Transverse colon (tissue), 4 donors: ENCODE measurements around the gene CAPN13. TPM values are rescaled to one million over a fixed set of nuclear protein-coding genes. Genes with fewer than 3 reads are reported as not detected.

ENCODE experiments used
- DNase-seq: peaks from one replicate; pipeline ENCODE4 v3.0.0-alpha.2; 2019
- H3K27ac ChIP-seq, 4 donors: fragments of 200-600 bp; sonication (generic); 2 replicates each; pipeline ENCODE4 v1.5.1; 2016 to 2018; ENCODE audit warnings: inconsistent platforms in 4 of 4
- H3K27me3 ChIP-seq: fragments of 200-600 bp; sonication (generic); 2 replicates; pipeline ENCODE4 v1.5.1; 2017; ENCODE audit warnings: inconsistent platforms
- H3K36me3 ChIP-seq, 4 donors: fragments of 200-600 bp; sonication (generic); 2 replicates each; pipeline ENCODE4 v1.5.1; 2017 to 2019; ENCODE audit warnings: inconsistent platforms in 4 of 4
- H3K4me1 ChIP-seq, 4 donors: fragments of 200-600 bp; sonication (generic); 2 replicates each; pipeline ENCODE4 v1.5.1; 2017 to 2020; ENCODE audit warnings: inconsistent platforms in 4 of 4
- H3K4me3 ChIP-seq, 4 donors: fragments of 200-600 bp; sonication (generic); 1 replicate in 1 of 4; 2 replicates in 3 of 4; pipeline versions ENCODE4 v1.5.1 to v1.6.1; 2017 to 2019; ENCODE audit warnings: inconsistent platforms in 4 of 4
- H3K9me3 ChIP-seq, 2 donors: fragments of 200-600 bp; sonication (generic); 2 replicates each; pipeline ENCODE4 v1.5.1; 2017 to 2019; ENCODE audit warnings: inconsistent platforms in 2 of 2
- EP300 ChIP-seq: sonication (generic); formaldehyde crosslinking; IDR thresholded peaks from one replicate; pipeline ENCODE4 v1.6.1; 2017; ENCODE audit warnings: antibody characterized with exemption, low read depth
- POLR2A ChIP-seq: fragments of 450-650 bp; IDR thresholded peaks from one replicate; pipeline ENCODE4 v1.6.1; 2016; ENCODE audit warnings: antibody characterized with exemption, mild to moderate bottlenecking, moderate library complexity
- POLR2AphosphoS5 ChIP-seq, 3 donors: sonication (generic); formaldehyde crosslinking; IDR thresholded peaks; one replicate each; pipeline ENCODE4 v1.6.1; 2016; ENCODE audit warnings: antibody characterized with exemption in 3 of 3
- WGBS, 2 donors: methylation state at CpG; one replicate each; pipeline ENCODE4 v1.1.5; 2018; ENCODE audit warnings: low coverage in 1 of 2; 5-methylcytosine and 5-hydroxymethylcytosine counted together
- in situ Hi-C, 4 donors: fragments of 200-750 bp; cut with MboI; loops; one replicate each; pipeline versions ENCODE4 v1.15.0 to v1.15.1; 2017; ENCODE audit warnings: low sequenced_read_pairs in 3 of 4, low pct_ligation_motif_present in 1 of 4, low pct_unique_long_range_greater_than_20kb in 1 of 4
- intact Hi-C: fragments of 100-400 bp; cut with DNase I; formaldehyde crosslinking; loops from one replicate; pipeline ENCODE4 v1.15.1; 2023; ENCODE audit warnings: low total_unique reads
- total RNA-seq, 4 donors: library from RNA; depleted of rRNA; stranded (reverse); fragments of >200 nt; gene quantifications; one replicate each; pipeline ENCODE4 v1.1.0, GENCODE V29; 2016
- TF ChIP-seq, protein P1 (sequence below), 5 experiments: fragments of 200-600 bp in 3 of 5; fragments of 450-650 bp in 2 of 5; sonication (generic) in 3 of 5; IDR thresholded peaks; 1 replicate in 2 of 5; 2 replicates in 3 of 5; pipeline ENCODE4 v1.5.1; 2016 to 2017; ENCODE audit warnings: antibody characterized with exemption in 5 of 5, inconsistent platforms in 3 of 5, mild to moderate bottlenecking in 2 of 5, moderate library complexity in 1 of 5

CAPN13 gene
- total RNA-seq, 4 donors from 2014 or later: 24.3 to 83.3 (median 52.3) TPM

DNA sequence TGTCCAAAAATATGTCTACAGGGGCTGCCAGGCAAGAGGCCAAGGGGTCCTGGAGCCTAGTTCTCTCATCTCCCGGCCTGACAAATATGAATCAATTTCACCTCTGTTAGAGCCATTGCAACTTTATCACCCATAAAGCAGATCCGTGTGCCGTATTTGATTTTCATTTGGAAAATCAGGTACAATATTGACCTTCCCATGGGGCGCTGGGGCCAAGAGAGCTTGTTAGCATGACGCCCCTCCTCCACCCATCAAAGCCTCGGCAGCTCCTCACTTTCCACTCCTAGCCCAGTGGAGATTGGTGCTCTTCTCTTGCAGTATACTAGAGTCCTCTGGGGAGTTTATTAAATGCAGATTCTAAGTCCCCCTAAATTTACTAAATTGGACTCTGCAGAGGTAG lies 96.8 kb downstream of the CAPN13 start:
- intact Hi-C loops (loop anchor here (5.0 kb wide), 1 partner anchor 462 kb away; no protein-coding TSS in a partner anchor), in situ Hi-C loops (loop anchor here (10.0 to 25.0 kb wide), 3 partner anchors 454 to 627 kb away; no protein-coding TSS in a partner anchor)
- H3K4me1 ChIP-seq: peaks cover 0 to 6% (median 1%) of the 10 kb centered on the region in 4 donors
- H3K9me3 ChIP-seq: no peaks in the 10 kb centered on the region
- no peaks in the 10 kb centered on the region for H3K27me3 ChIP-seq
- H3K27ac ChIP-seq: no peak overlapping the region
- TF ChIP-seq POLR2A: no peak
- H3K36me3 ChIP-seq: no peaks in the 10 kb centered on the region
- WGBS, 2 donors: 88 to 89% methylated on average over 3 to 6 of the region's 6 CpGs
- H3K4me3 ChIP-seq: no peak overlapping the region
- no peak for DNase-seq

DNA sequence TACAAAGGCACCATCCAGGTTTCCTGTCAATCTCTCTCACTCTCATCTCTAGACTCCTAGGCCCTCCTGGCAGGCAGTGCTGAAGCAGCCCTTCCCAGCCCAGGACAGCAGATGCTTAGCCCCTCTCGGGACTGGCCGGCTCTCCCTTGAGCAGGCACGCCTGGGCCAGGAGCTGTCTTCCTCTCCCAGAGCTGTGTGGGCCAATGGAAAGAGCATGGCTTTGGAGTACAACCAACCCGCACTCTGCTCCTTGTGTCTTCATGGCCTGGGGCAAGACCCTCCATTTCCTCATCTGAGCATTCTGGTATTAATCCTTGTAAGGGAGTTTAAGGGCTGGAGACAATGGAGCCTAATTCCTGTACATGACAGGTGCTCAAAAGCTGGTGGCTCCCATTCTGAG lies 97.2 kb downstream of the CAPN13 start:
- WGBS, 2 donors: 90% methylated on average over 4 of the region's 4 CpGs; no CpG with 5 or more reads in 1 of the 2 donors
- Histone ChIP-seq H3K4me1 (peaks cover 0 to 6% (median 1%) of the 10 kb centered on the region in 4 donors), H3K9me3 (no peaks in the 10 kb centered on the region), H3K27me3 (no peaks in the 10 kb centered on the region), H3K4me3 (no peak overlapping the region), H3K27ac (no peak overlapping the region), H3K36me3 (no peaks in the 10 kb centered on the region)
- intact Hi-C loops: loop anchor here (5.0 kb wide), 1 partner anchor 462 kb away; no protein-coding TSS in a partner anchor
- DNase-seq: no peak
- TF ChIP-seq POLR2AphosphoS5 (IDR thresholded peaks at IDR 0.05): no peak
- TF ChIP-seq, protein P1, sequence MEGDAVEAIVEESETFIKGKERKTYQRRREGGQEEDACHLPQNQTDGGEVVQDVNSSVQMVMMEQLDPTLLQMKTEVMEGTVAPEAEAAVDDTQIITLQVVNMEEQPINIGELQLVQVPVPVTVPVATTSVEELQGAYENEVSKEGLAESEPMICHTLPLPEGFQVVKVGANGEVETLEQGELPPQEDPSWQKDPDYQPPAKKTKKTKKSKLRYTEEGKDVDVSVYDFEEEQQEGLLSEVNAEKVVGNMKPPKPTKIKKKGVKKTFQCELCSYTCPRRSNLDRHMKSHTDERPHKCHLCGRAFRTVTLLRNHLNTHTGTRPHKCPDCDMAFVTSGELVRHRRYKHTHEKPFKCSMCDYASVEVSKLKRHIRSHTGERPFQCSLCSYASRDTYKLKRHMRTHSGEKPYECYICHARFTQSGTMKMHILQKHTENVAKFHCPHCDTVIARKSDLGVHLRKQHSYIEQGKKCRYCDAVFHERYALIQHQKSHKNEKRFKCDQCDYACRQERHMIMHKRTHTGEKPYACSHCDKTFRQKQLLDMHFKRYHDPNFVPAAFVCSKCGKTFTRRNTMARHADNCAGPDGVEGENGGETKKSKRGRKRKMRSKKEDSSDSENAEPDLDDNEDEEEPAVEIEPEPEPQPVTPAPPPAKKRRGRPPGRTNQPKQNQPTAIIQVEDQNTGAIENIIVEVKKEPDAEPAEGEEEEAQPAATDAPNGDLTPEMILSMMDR (IDR thresholded peaks at IDR 0.05): no peak
- TF ChIP-seq EP300: no peak
- no peak for TF ChIP-seq POLR2A
- in situ Hi-C loops: loop anchor here (10.0 to 25.0 kb wide), 3 partner anchors 455 to 627 kb away; no protein-coding TSS in a partner anchor

DNA sequence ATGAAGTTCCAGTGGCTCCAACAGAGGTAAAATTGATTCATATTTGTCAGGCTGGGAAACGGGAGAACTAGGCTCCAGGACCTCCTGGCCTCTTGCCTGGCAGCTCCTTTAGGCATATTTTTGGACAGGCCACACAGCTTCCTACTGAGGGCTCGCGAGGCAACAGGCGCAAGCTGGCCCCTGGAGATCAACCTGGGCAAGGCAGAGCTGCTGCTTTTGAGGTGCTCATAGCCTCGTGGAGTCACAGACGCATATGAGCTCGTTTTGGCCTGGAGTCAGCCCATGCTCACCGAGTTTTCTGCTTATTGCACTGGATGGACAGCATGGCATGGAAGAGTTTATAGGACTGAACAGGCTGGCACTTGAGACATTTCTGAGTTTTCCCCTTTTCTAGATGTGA lies 97.7 kb downstream of the CAPN13 start:
- in situ Hi-C loops: loop anchor here (5.0 to 25.0 kb wide), 5 partner anchors 502 to 628 kb away; no protein-coding TSS in a partner anchor
- intact Hi-C loops: loop anchor here (5.0 kb wide), 1 partner anchor 1392 kb away; no protein-coding TSS in a partner anchor
- WGBS, 2 donors: 60 to 78% methylated on average over 1 to 7 of the region's 8 CpGs
- TF ChIP-seq, protein P1 (IDR thresholded peaks at IDR 0.05): no peak
- TF ChIP-seq POLR2AphosphoS5 (IDR thresholded peaks at IDR 0.05) (no peak), EP300 (no peak), POLR2A (no peak)
- H3K36me3 ChIP-seq: no peaks in the 10 kb centered on the region
- H3K27me3 ChIP-seq: no peaks in the 10 kb centered on the region
- no peak for DNase-seq
- no peak overlapping the region for H3K27ac ChIP-seq
- peaks cover 0 to 6% (median 1%) of the 10 kb centered on the region in 4 donors for H3K4me1 ChIP-seq
- H3K4me3 ChIP-seq: no peak overlapping the region
- H3K9me3 ChIP-seq: no peaks in the 10 kb centered on the region

DNA sequence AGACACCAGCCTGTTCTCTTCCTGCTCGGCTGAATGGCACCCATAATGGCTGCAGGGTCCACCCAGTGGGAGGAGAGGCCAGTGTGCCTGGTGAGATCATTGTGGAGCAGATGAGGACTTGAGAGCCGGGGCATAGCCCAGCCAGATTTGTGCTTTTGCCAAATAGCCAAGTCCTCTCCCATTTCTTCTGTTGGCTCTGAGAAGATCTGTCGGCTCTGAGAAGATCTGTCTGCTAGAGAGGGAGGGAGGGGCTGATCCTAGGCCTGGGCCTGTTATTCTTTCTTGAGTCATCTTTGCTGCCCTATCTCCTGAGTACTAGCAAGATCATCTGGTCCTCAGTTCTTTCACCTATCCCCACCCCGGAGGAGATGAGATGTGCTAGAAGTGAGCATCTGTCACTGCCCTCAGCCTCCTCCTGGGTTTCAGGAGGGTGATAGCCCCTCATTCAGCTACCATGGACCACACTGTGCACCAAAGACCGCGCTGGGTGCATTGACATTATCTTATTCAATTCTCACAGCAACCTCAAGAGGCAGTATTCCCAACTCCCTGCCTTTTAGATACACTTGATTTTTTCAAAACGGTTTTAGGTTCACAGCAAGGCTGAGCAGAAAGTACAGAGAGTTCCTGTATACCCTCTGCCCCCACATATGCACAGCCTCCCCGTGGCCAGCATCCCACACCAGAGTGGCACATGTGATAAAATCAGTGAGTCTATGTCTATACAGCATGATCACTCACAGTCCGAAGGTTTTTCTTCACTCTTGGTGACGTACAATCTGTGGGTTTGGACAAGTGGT lies 98.6 kb downstream of the CAPN13 start:
- no peaks in the 10 kb centered on the region for H3K9me3 ChIP-seq
- no peak overlapping the region for H3K27ac ChIP-seq
- 50 to 62% methylated on average over 5 to 10 of the region's 10 CpGs for WGBS, 2 donors
- no peaks in the 10 kb centered on the region for H3K36me3 ChIP-seq
- peaks cover 0 to 3% (median 0%) of the 10 kb centered on the region in 4 donors for H3K4me1 ChIP-seq
- H3K4me3 ChIP-seq: no peak overlapping the region
- intact Hi-C loops: loop anchor here (5.0 kb wide), 1 partner anchor 1391 kb away; no protein-coding TSS in a partner anchor
- in situ Hi-C loops: loop anchor here (5.0 to 25.0 kb wide), 5 partner anchors 501 to 629 kb away; no protein-coding TSS in a partner anchor
- H3K27me3 ChIP-seq: no peaks in the 10 kb centered on the region
- TF ChIP-seq, protein P1 (IDR thresholded peaks at IDR 0.05): peak; percentile 15 to 32 (median 29)
- TF ChIP-seq POLR2A (no peak), POLR2AphosphoS5 (IDR thresholded peaks at IDR 0.05) (no peak), EP300 (no peak)
- DNase-seq: no peak
